DND-41 (cell line): ENCODE data around the gene FHIT.

Experiments used
- ATAC-seq: fragments of 200-7000 bp; cut with Tn5 transposase; 3 replicates; pipeline ENCODE4 v1.9.1; 2021; ENCODE audit warnings: low read depth; ENCODE audit not compliant: insufficient read depth
- DNase-seq: peaks from one replicate; pipeline ENCODE4 v3.0.0-alpha.2; 2020
- H2AFZ ChIP-seq: 2 replicates; pipeline ENCODE4 v1.6.0; 2012; ENCODE audit warnings: low read depth, low read length
- H3K27ac ChIP-seq: 2 replicates; pipeline ENCODE4 v1.5.1; 2012; ENCODE audit warnings: low read length, inconsistent platforms
- H3K27me3 ChIP-seq: fragments of 200-600 bp; sonication (generic); 2 replicates; pipeline ENCODE4 v1.6.0; 2012; ENCODE audit warnings: low read length, mild to moderate bottlenecking, inconsistent platforms; ENCODE audit not compliant: insufficient read depth, poor library complexity
- H3K36me3 ChIP-seq: 2 replicates; pipeline ENCODE4 v1.5.1; 2012; ENCODE audit warnings: low read length, inconsistent platforms; ENCODE audit not compliant: insufficient read depth
- H3K4me1 ChIP-seq: 2 replicates; pipeline ENCODE4 v1.5.1; 2012; ENCODE audit warnings: mild to moderate bottlenecking, low read length; ENCODE audit not compliant: insufficient read depth
- H3K4me2 ChIP-seq: 2 replicates; pipeline ENCODE4 v1.6.0; 2012; ENCODE audit warnings: mild to moderate bottlenecking, moderate library complexity, low read length, inconsistent platforms; ENCODE audit not compliant: insufficient read depth
- H3K4me3 ChIP-seq, 2 experiments: fragments of 200-600 bp in 1 of 2; shearing (Covaris generic) in 1 of 2; 2 replicates each; pipeline ENCODE4 v1.5.1; 2012 to 2016; ENCODE audit warnings: inconsistent platforms in 2 of 2, low read length in 2 of 2, mild to moderate bottlenecking in 2 of 2, low read depth in 1 of 2, moderate library complexity in 1 of 2
- H3K79me2 ChIP-seq: 2 replicates; pipeline ENCODE4 v1.6.0; 2012; ENCODE audit warnings: low read length, inconsistent platforms; ENCODE audit not compliant: insufficient read depth
- H3K9ac ChIP-seq: 2 replicates; pipeline ENCODE4 v1.6.0; 2012; ENCODE audit warnings: low read depth, mild to moderate bottlenecking, inconsistent platforms, low read length, moderate library complexity
- H3K9me3 ChIP-seq: 2 replicates; pipeline ENCODE4 v1.5.1; 2012; ENCODE audit warnings: low read length, moderate library complexity, mild to moderate bottlenecking, inconsistent platforms; ENCODE audit not compliant: insufficient read depth, severe bottlenecking
- H4K20me1 ChIP-seq: 2 replicates; pipeline ENCODE4 v1.6.0; 2012; ENCODE audit warnings: low read length; ENCODE audit not compliant: insufficient read depth
- EZH2 ChIP-seq: IDR thresholded peaks from 3 replicates; pipeline ENCODE4 v1.6.1; 2012; ENCODE audit warnings: borderline replicate concordance, low read depth, mild to moderate bottlenecking, moderate library complexity, low read length, inconsistent platforms; ENCODE audit not compliant: severe bottlenecking
- TF ChIP-seq, protein P1 (sequence below): IDR thresholded peaks from 2 replicates; pipeline ENCODE4 v1.5.1; 2012; ENCODE audit warnings: borderline replicate concordance, low read length, moderate library complexity, mild to moderate bottlenecking; ENCODE audit not compliant: poor library complexity, severe bottlenecking; ENCODE audit errors: extremely low read depth

FHIT gene

DNA sequence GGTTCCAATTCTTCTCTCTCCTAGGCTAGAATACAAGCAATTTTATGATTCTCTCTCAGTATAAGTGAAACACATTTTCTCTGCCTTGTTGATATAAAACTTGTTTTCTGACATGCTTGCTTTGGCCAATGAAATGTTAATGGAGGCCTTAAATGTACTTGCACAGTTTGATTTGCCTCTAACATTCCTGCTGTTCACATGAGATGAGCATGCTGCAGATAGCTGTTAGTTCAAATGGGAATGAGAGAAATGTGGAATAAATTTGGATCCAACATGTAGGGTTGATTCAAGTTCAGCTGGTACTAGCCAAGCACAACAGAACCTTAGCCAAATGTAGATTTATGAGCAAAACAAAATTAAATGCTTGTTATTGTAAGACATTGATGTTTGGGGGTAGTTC lies 32.6 kb upstream of the FHIT start:
- no peak for DNase-seq
- ATAC-seq = no peak

DNA sequence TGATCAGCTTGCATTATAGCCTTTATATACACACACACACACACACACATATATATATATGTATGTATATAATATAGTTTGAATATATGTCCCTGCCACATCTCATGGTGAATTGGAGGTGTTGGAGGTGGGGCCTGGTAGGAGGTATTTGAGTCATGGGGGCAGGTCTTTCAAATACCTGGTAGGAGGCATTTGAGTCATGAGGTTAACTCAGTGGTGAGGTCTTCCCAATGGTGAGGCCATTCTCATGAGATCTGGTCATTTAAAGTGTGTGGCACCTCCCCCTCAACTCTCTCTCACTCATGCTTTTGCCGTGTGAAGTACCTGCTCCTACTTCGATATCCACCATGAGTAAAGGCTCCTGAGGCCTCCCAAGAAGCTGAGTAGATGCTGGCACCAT lies 27.5 kb upstream of the FHIT start:
- ATAC-seq (no peak), DNase-seq (no peak)
- no peaks in the 10 kb centered on the region for H3K9me3 ChIP-seq
- H3K79me2 ChIP-seq = no peaks in the 10 kb centered on the region
- H3K4me2 ChIP-seq = no peak overlapping the region
- H3K36me3 ChIP-seq = no peaks in the 10 kb centered on the region
- no peak overlapping the region for H3K4me3 ChIP-seq
- no peaks in the 10 kb centered on the region for H3K4me1 ChIP-seq
- H3K9ac ChIP-seq = no peak overlapping the region
- H3K27ac ChIP-seq = no peak overlapping the region
- no peak overlapping the region for H2AFZ ChIP-seq
- TF ChIP-seq, protein P1, sequence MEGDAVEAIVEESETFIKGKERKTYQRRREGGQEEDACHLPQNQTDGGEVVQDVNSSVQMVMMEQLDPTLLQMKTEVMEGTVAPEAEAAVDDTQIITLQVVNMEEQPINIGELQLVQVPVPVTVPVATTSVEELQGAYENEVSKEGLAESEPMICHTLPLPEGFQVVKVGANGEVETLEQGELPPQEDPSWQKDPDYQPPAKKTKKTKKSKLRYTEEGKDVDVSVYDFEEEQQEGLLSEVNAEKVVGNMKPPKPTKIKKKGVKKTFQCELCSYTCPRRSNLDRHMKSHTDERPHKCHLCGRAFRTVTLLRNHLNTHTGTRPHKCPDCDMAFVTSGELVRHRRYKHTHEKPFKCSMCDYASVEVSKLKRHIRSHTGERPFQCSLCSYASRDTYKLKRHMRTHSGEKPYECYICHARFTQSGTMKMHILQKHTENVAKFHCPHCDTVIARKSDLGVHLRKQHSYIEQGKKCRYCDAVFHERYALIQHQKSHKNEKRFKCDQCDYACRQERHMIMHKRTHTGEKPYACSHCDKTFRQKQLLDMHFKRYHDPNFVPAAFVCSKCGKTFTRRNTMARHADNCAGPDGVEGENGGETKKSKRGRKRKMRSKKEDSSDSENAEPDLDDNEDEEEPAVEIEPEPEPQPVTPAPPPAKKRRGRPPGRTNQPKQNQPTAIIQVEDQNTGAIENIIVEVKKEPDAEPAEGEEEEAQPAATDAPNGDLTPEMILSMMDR = no peak
- TF ChIP-seq EZH2 = no peak
- H3K27me3 ChIP-seq = no peaks in the 10 kb centered on the region
- H4K20me1 ChIP-seq = no peaks in the 10 kb centered on the region

More for the DNA sequence above, 32.6 kb upstream of the FHIT start:
- Histone ChIP-seq H2AFZ (no peak overlapping the region), H3K4me1 (no peaks in the 10 kb centered on the region), H4K20me1 (no peaks in the 10 kb centered on the region; the same call in 1 of the 2 replicates), H3K4me2 (no peak overlapping the region), H3K9me3 (no peaks in the 10 kb centered on the region), H3K79me2 (no peaks in the 10 kb centered on the region), H3K27me3 (no peaks in the 10 kb centered on the region), H3K36me3 (no peaks in the 10 kb centered on the region), H3K4me3 (no peak overlapping the region), H3K27ac (no peak overlapping the region), H3K9ac (no peak overlapping the region)
- TF ChIP-seq, protein P1 = no peak
- TF ChIP-seq EZH2 = no peak

DNA sequence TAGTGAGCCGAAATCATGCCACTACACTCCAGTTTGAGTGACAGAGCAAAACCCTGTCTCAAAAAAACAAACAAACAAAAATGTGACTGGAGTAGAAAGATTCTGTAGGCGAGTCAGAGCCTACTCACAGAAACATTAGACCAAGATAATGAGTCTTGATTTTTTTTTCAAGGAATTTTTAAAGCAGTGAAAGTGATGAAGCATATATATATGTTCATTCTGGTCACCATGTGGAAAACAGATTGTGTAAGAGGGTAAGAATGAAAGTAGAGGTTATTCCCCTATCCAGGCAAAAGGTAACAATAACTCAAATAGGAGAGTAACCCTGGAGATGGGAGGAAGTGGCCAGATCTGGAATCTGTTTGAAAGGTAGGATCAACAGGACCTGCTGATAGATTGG lies 26.2 kb upstream of the FHIT start:
- H2AFZ ChIP-seq = no peak overlapping the region

More for the DNA sequence above, 26.2 kb upstream of the FHIT start:
- Histone ChIP-seq H3K9me3 (no peaks in the 10 kb centered on the region), H3K27ac (no peak overlapping the region), H3K36me3 (no peaks in the 10 kb centered on the region), H3K4me2 (no peak overlapping the region), H3K9ac (no peak overlapping the region), H3K79me2 (no peaks in the 10 kb centered on the region), H3K4me1 (no peaks in the 10 kb centered on the region), H3K4me3 (no peak overlapping the region), H4K20me1 (no peaks in the 10 kb centered on the region), H3K27me3 (no peaks in the 10 kb centered on the region)
- DNase-seq (no peak), ATAC-seq (no peak)
- TF ChIP-seq, protein P1 = no peak
- no peak for TF ChIP-seq EZH2
